Measurements from ENCODE around the gene PPP3CB. TPM values are rescaled to one million over a fixed set of nuclear protein-coding genes. Genes with fewer than 3 reads are reported as not detected.

PPP3CB gene
- total RNA-seq, 1 experiment from 2014 or later = 27.5 TPM

DNA sequence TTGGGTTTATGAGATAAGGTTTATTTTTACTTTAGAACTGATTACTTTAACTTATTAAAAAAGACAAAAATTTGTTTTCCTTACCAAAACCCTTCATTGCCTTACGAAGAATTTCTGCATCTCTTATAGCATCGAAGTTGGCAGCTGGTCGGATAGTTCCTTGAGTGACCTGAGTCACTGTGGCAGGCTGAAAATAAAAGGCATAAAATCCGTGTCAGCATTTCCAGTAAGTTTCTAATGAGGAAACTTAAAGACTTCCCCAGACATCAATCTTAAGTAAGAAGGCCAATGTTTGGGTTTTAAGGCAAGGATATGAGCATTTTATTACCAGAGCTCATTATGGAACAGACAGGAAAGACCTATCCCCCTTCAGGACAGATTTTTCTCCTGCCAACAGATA, 107.6 kb downstream of the PPP3CB start:
- no TSS peak for BruUV-seq (replicated peaks)
- CTCF ChIA-PET = no interaction called here
- TF ChIP-seq, protein P1, sequence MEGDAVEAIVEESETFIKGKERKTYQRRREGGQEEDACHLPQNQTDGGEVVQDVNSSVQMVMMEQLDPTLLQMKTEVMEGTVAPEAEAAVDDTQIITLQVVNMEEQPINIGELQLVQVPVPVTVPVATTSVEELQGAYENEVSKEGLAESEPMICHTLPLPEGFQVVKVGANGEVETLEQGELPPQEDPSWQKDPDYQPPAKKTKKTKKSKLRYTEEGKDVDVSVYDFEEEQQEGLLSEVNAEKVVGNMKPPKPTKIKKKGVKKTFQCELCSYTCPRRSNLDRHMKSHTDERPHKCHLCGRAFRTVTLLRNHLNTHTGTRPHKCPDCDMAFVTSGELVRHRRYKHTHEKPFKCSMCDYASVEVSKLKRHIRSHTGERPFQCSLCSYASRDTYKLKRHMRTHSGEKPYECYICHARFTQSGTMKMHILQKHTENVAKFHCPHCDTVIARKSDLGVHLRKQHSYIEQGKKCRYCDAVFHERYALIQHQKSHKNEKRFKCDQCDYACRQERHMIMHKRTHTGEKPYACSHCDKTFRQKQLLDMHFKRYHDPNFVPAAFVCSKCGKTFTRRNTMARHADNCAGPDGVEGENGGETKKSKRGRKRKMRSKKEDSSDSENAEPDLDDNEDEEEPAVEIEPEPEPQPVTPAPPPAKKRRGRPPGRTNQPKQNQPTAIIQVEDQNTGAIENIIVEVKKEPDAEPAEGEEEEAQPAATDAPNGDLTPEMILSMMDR (IDR thresholded peaks at IDR 0.05; ENCODE audit: unreplicated experiment) = no peak
- intact Hi-C loops (cut with micrococcal nuclease; ENCODE audit: unreplicated experiment) = no loop called here
- no peak overlapping the region for H3K4me3 Mint-ChIP-seq (ENCODE audit: low read depth, unreplicated experiment)
- no peaks in the 10 kb centered on the region for H3K4me1 Mint-ChIP-seq (ENCODE audit: low read depth, unreplicated experiment)
- no peaks in the 10 kb centered on the region for H3K9me3 Mint-ChIP-seq (ENCODE audit: low read depth, unreplicated experiment)
- peaks cover 68% of the 10 kb centered on the region for H3K36me3 Mint-ChIP-seq (ENCODE audit: insufficient read depth, unreplicated experiment)
- H3K27ac Mint-ChIP-seq (ENCODE audit: unreplicated experiment) = no peak overlapping the region
- no peak for DNase-seq
- H3K27me3 Mint-ChIP-seq (ENCODE audit: unreplicated experiment) = no peaks in the 10 kb centered on the region

DNA sequence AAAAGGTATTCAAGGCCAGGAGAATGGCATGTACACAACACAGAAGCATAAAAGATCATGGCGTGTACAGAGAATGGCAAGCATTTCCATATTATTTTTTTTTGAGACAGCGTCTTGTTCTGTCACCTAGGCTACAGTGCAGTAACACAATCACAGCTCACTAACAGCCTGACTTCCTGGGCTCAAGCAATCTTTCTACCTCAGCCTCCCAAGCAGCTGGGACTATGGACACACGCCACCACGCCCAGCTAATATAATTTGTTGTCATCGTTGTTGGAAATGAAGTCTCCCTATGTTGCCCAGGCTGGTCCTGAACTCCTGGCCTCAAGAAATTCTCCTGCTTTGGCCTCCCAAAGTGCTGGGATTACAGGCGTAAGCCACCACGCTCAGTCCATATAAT, 109.2 kb downstream of the PPP3CB start:
- TF ChIP-seq, protein P1 (IDR thresholded peaks at IDR 0.05; ENCODE audit: unreplicated experiment) = no peak
- peaks cover 68% of the 10 kb centered on the region for H3K36me3 Mint-ChIP-seq (ENCODE audit: insufficient read depth, unreplicated experiment)
- CTCF ChIA-PET = interaction anchor here (0.7 kb wide), 1 partner anchor 75 kb away, joined by 3 read pairs; no protein-coding TSS in a partner anchor

More for the DNA sequence above, 109.2 kb downstream of the PPP3CB start:
- DNase-seq = no peak
- intact Hi-C loops (cut with micrococcal nuclease; ENCODE audit: unreplicated experiment) = no loop called here
- H3K27ac Mint-ChIP-seq (ENCODE audit: unreplicated experiment) = no peak overlapping the region
- no peaks in the 10 kb centered on the region for H3K9me3 Mint-ChIP-seq (ENCODE audit: low read depth, unreplicated experiment)
- no TSS peak for BruUV-seq (replicated peaks)
- H3K4me3 Mint-ChIP-seq (ENCODE audit: low read depth, unreplicated experiment) = no peak overlapping the region
- no peaks in the 10 kb centered on the region for H3K4me1 Mint-ChIP-seq (ENCODE audit: low read depth, unreplicated experiment)
- H3K27me3 Mint-ChIP-seq (ENCODE audit: unreplicated experiment) = no peaks in the 10 kb centered on the region

Other genes starting within 250 kb of the PPP3CB start
- 38.0 and 39.8 TPM in 2 replicates for gene DNAJC9, start 248.8 kb downstream of the PPP3CB start, total RNA-seq (2022)
- gene MRPS16, start 243.4 kb downstream of the PPP3CB start, total RNA-seq (2022) = 125 and 126 TPM in 2 replicates
- 1.2 and 1.9 TPM in 2 replicates for gene CFAP70, start 137.2 kb downstream of the PPP3CB start, total RNA-seq (2022)
- gene ANXA7, start 82.0 kb downstream of the PPP3CB start, total RNA-seq (2022) = 160 and 167 TPM in 2 replicates
- gene MSS51, start 62.5 kb downstream of the PPP3CB start, total RNA-seq (2022) = 2.9 and 3.3 TPM in 2 replicates
- gene USP54, start 95.3 kb upstream of the PPP3CB start, total RNA-seq (2022) = 39.4 and 48.1 TPM in 2 replicates
- gene MYOZ1, start 145.4 kb upstream of the PPP3CB start, total RNA-seq (2022) = not detected in 2 replicates
- 0.34 TPM in 1 of 2 replicates, not detected in the other for gene SYNPO2L, start 160.0 kb upstream of the PPP3CB start, total RNA-seq (2022)
- gene AGAP5, start 202.1 kb upstream of the PPP3CB start, total RNA-seq (2022) = 12.1 and 13.4 TPM in 2 replicates
- gene SEC24C, start 248.3 kb upstream of the PPP3CB start, total RNA-seq (2022) = 91.7 and 98.4 TPM in 2 replicates

Measured in Calu3 (cell line).